Trophoblast cell (in vitro differentiated cells and primary cell): ENCODE data around the gene GRB2.

Experiments
- DNase-seq, 2 donors: peaks; one replicate each; pipeline ENCODE4 v3.0.0-alpha.2; 2016
- H2AFZ ChIP-seq: 2 replicates; pipeline ENCODE4 v1.6.1; 2013; ENCODE audit warnings: low read length, moderate library complexity, mild to moderate bottlenecking; ENCODE audit not compliant: insufficient read depth, poor library complexity
- H2AK5ac ChIP-seq: 2 replicates; pipeline ENCODE4 v1.6.1; 2013; ENCODE audit warnings: mild to moderate bottlenecking, low read length
- H2BK120ac ChIP-seq: 2 replicates; pipeline ENCODE4 v1.6.1; 2013; ENCODE audit warnings: low read length, mild to moderate bottlenecking, moderate library complexity; ENCODE audit not compliant: insufficient read depth, poor library complexity
- H2BK12ac ChIP-seq: 2 replicates; pipeline ENCODE4 v1.6.1; 2013; ENCODE audit warnings: mild to moderate bottlenecking, low read length, moderate library complexity
- H2BK5ac ChIP-seq: 2 replicates; pipeline ENCODE4 v1.6.1; 2013; ENCODE audit warnings: low read length, low read depth, moderate library complexity, mild to moderate bottlenecking; ENCODE audit not compliant: poor library complexity
- H3K14ac ChIP-seq: 2 replicates; pipeline ENCODE4 v1.6.1; 2013; ENCODE audit warnings: mild to moderate bottlenecking, low read length
- H3K18ac ChIP-seq: 2 replicates; pipeline ENCODE4 v1.6.1; 2013; ENCODE audit warnings: mild to moderate bottlenecking, low read length
- H3K23ac ChIP-seq: 2 replicates; pipeline ENCODE4 v1.6.1; 2013; ENCODE audit warnings: low read length
- H3K27ac ChIP-seq: 2 replicates; pipeline ENCODE4 v1.5.1; 2013; ENCODE audit warnings: low read depth, mild to moderate bottlenecking, inconsistent platforms, low read length, moderate library complexity
- H3K27me3 ChIP-seq: 2 replicates; pipeline ENCODE4 v1.6.1; 2013; ENCODE audit warnings: inconsistent platforms, mild to moderate bottlenecking, low read length, moderate library complexity; ENCODE audit not compliant: insufficient read depth
- H3K36me3 ChIP-seq, 2 experiments: 1 replicate in 1 of 2; 2 replicates in 1 of 2; pipeline ENCODE4 v1.6.1; 2013; ENCODE audit warnings: low read length in 2 of 2, mild to moderate bottlenecking in 2 of 2, moderate library complexity in 1 of 2; ENCODE audit not compliant: insufficient read depth in 2 of 2, control insufficient read depth in 1 of 2
- H3K4ac ChIP-seq: 2 replicates; pipeline ENCODE4 v1.6.1; 2013; ENCODE audit warnings: low read depth, mild to moderate bottlenecking, low read length, moderate library complexity
- H3K4me1 ChIP-seq, 2 experiments: 1 replicate in 1 of 2; 2 replicates in 1 of 2; pipeline ENCODE4 v1.6.1; 2013; ENCODE audit warnings: low read length in 2 of 2, mild to moderate bottlenecking in 2 of 2, moderate library complexity in 1 of 2; ENCODE audit not compliant: insufficient read depth in 2 of 2, control insufficient read depth in 1 of 2
- H3K4me2 ChIP-seq: 2 replicates; pipeline ENCODE4 v1.6.1; 2013; ENCODE audit warnings: inconsistent platforms, mild to moderate bottlenecking, low read length, moderate library complexity
- H3K4me3 ChIP-seq: 2 replicates; pipeline ENCODE4 v1.5.1; 2013; ENCODE audit warnings: mild to moderate bottlenecking, low read depth, low read length, inconsistent platforms
- H3K79me1 ChIP-seq: one replicate; pipeline ENCODE4 v1.6.1; 2013; ENCODE audit warnings: low read length
- H3K79me2 ChIP-seq: 2 replicates; pipeline ENCODE4 v1.6.1; 2013; ENCODE audit warnings: low read length, mild to moderate bottlenecking; ENCODE audit not compliant: control insufficient read depth, insufficient read depth, poor library complexity
- H3K9ac ChIP-seq: 2 replicates; pipeline ENCODE4 v1.6.1; 2013; ENCODE audit warnings: mild to moderate bottlenecking, low read length
- H3K9me3 ChIP-seq: 2 replicates; pipeline ENCODE4 v1.6.1; 2013; ENCODE audit warnings: low read depth, mild to moderate bottlenecking, control low read depth, inconsistent platforms, low read length; ENCODE audit not compliant: insufficient read depth
- H4K12ac ChIP-seq: 2 replicates; pipeline ENCODE4 v1.6.1; 2013; ENCODE audit warnings: low read depth, mild to moderate bottlenecking, low read length, moderate library complexity
- H4K8ac ChIP-seq: 2 replicates; pipeline ENCODE4 v1.6.1; 2013; ENCODE audit warnings: low read depth, mild to moderate bottlenecking, low read length, moderate library complexity
- H4K91ac ChIP-seq: one replicate; pipeline ENCODE4 v1.6.1; 2013; ENCODE audit warnings: low read depth, mild to moderate bottlenecking, low read length, moderate library complexity
- WGBS: extraction: QIAGEN DNeasy Blood & Tissue Kit; methylation state at CpG from one replicate; pipeline ENCODE4 v1.1.7; 2013; ENCODE audit warnings: missing lambda C conversion rate; ENCODE audit not compliant: insufficient read length, insufficient coverage; ENCODE audit errors: extremely low coverage; 5-methylcytosine and 5-hydroxymethylcytosine counted together

GRB2 gene

GRCh38 chr17:75350706-75351105 is 54.8 kb downstream of the GRB2 start:
- WGBS: no CpG with 5 or more reads among the region's 9 CpGs
- H3K9ac ChIP-seq: no peak overlapping the region
- H4K12ac ChIP-seq: no peak overlapping the region

GRCh38 chr17:75350029-75350428 is 55.4 kb downstream of the GRB2 start:
- Histone ChIP-seq H3K4me2 (no peak overlapping the region), H2AFZ (no peak overlapping the region), H3K4ac (no peak overlapping the region), H4K8ac (no peak overlapping the region), H4K91ac (no peak overlapping the region), H3K79me1 (no peaks in the 10 kb centered on the region), H2BK120ac (no peak overlapping the region), H3K14ac (no peak overlapping the region), H3K9me3 (no peaks in the 10 kb centered on the region), H3K4me1 (peaks cover 10 to 14% of the 10 kb centered on the region in 2 experiments), H3K27me3 (no peaks in the 10 kb centered on the region), H3K27ac (no peak overlapping the region), H3K4me3 (no peak overlapping the region), H3K18ac (no peak overlapping the region), H4K12ac (no peak overlapping the region), H3K23ac (no peak overlapping the region), H2AK5ac (no peak overlapping the region), H3K79me2 (peaks cover 2% of the 10 kb centered on the region), H3K36me3 (no peaks in the 10 kb centered on the region), H3K9ac (no peak overlapping the region), H2BK12ac (no peak overlapping the region), H2BK5ac (no peak overlapping the region)
- no peak for DNase-seq

More at GRCh38 chr17:75350706-75351105, 54.8 kb downstream of the GRB2 start:
- no peaks in the 10 kb centered on the region for H3K36me3 ChIP-seq
- H3K4ac ChIP-seq: peak overlapping the region; percentile 49
- no peak overlapping the region for H3K27ac ChIP-seq
- peaks cover 2% of the 10 kb centered on the region for H3K79me2 ChIP-seq
- no peak overlapping the region for H2BK120ac ChIP-seq
- peaks cover 9 to 13% of the 10 kb centered on the region in 2 experiments for H3K4me1 ChIP-seq
- H3K9me3 ChIP-seq: no peaks in the 10 kb centered on the region
- H4K91ac ChIP-seq: no peak overlapping the region
- peak overlapping the region; percentile 58 for H3K18ac ChIP-seq
- no peak overlapping the region for H2AK5ac ChIP-seq
- H3K23ac ChIP-seq: no peak overlapping the region
- DNase-seq: no peak
- H2BK12ac ChIP-seq: no peak overlapping the region
- no peak overlapping the region for H3K4me2 ChIP-seq
- H4K8ac ChIP-seq: no peak overlapping the region
- H3K27me3 ChIP-seq: no peaks in the 10 kb centered on the region
- no peak overlapping the region for H2AFZ ChIP-seq
- H3K79me1 ChIP-seq: no peaks in the 10 kb centered on the region
- no peak overlapping the region for H2BK5ac ChIP-seq
- no peak overlapping the region for H3K4me3 ChIP-seq
- no peak overlapping the region for H3K14ac ChIP-seq

GRCh38 chr17:75349589-75349988 is 55.9 kb downstream of the GRB2 start:
- Histone ChIP-seq H2BK120ac (no peak overlapping the region), H3K79me2 (peaks cover 2% of the 10 kb centered on the region), H3K18ac (no peak overlapping the region), H3K9me3 (no peaks in the 10 kb centered on the region), H3K27me3 (no peaks in the 10 kb centered on the region), H4K91ac (no peak overlapping the region), H3K36me3 (no peaks in the 10 kb centered on the region), H2AK5ac (no peak overlapping the region), H3K14ac (no peak overlapping the region), H3K4me2 (no peak overlapping the region), H4K12ac (no peak overlapping the region), H3K4me3 (no peak overlapping the region), H3K9ac (no peak overlapping the region), H2BK5ac (no peak overlapping the region), H3K23ac (no peak overlapping the region), H2BK12ac (no peak overlapping the region), H3K4ac (peak overlapping the region; percentile 14), H3K79me1 (no peaks in the 10 kb centered on the region), H2AFZ (no peak overlapping the region), H4K8ac (no peak overlapping the region), H3K4me1 (peaks cover 10 to 14% of the 10 kb centered on the region in 2 experiments), H3K27ac (no peak overlapping the region)
- DNase-seq: no peak
- no CpG with 5 or more reads among the region's 8 CpGs for WGBS

GRCh38 chr17:75348386-75349012 is 57.0 kb downstream of the GRB2 start:
- no peak overlapping the region for H3K4ac ChIP-seq
- no peak overlapping the region for H3K18ac ChIP-seq
- no peaks in the 10 kb centered on the region for H3K9me3 ChIP-seq
- no peaks in the 10 kb centered on the region for H3K27me3 ChIP-seq
- no peak for DNase-seq
- no peak overlapping the region for H2BK5ac ChIP-seq
- no peak overlapping the region for H2AFZ ChIP-seq
- no peak overlapping the region for H4K91ac ChIP-seq
- no peak overlapping the region for H3K4me3 ChIP-seq
- H3K79me2 ChIP-seq: peaks cover 2% of the 10 kb centered on the region
- H4K8ac ChIP-seq: no peak overlapping the region
- no peak overlapping the region for H3K4me2 ChIP-seq
- no peak overlapping the region for H2BK12ac ChIP-seq
- no peak overlapping the region for H3K9ac ChIP-seq
- H3K79me1 ChIP-seq: no peaks in the 10 kb centered on the region
- no peak overlapping the region for H2BK120ac ChIP-seq
- no peak overlapping the region for H3K27ac ChIP-seq
- peaks cover 10 to 14% of the 10 kb centered on the region in 2 experiments for H3K4me1 ChIP-seq
- no peak overlapping the region for H4K12ac ChIP-seq
- no CpG with 5 or more reads among the region's 8 CpGs for WGBS
- no peaks in the 10 kb centered on the region for H3K36me3 ChIP-seq
- H2AK5ac ChIP-seq: no peak overlapping the region
- no peak overlapping the region for H3K23ac ChIP-seq
- no peak overlapping the region for H3K14ac ChIP-seq
